Ovary (tissue), 3 donors: ENCODE results near the gene EFCAB6.

Experiments used
- CTCF ChIP-seq, 3 donors: fragments of 450-650 bp in 2 of 3; fragments of 200-600 bp in 1 of 3; IDR thresholded peaks; one replicate each; pipeline versions ENCODE4 v1.5.1 to v1.8.0; 2016 to 2022; ENCODE audit warnings: antibody characterized with exemption in 3 of 3, mild to moderate bottlenecking in 1 of 3
- EP300 ChIP-seq: sonication (generic); formaldehyde crosslinking; IDR thresholded peaks from one replicate; pipeline ENCODE4 v1.6.1; 2017; ENCODE audit warnings: antibody characterized with exemption
- POLR2A ChIP-seq: fragments of 450-650 bp; IDR thresholded peaks from one replicate; pipeline ENCODE4 v1.6.1; 2017; ENCODE audit warnings: antibody characterized with exemption, mild to moderate bottlenecking, moderate library complexity
- donor health status: DM: no; HTN: no; CAD: no.

DNA sequence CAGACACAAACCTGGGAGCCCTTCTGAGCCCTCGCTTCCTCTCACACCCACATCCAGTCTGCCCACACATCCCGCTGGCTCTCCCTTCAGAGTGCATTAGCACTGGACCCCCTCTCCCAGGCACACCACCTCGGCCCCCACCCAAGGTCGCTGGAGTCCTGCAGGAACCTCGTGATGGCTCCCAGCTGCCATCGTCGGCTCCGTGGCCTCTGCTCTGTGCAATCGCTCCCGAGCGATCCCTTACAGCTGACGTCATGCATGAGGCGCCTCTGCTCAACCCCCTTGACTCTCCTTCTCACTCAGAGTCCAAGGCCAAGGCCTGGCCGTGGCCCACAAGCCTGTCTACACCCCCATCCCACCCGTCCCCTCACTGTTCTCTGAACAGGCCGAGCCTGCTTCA is 183.9 kb downstream of the EFCAB6 start:
- TF ChIP-seq POLR2A, result no peak
- TF ChIP-seq CTCF (IDR thresholded peaks at IDR 0.05), result no peak
- no peak for TF ChIP-seq EP300
